Colonic mucosa (tissue), 4 donors: Measurements from ENCODE around the gene PRKCH. TPM values are rescaled to one million over a fixed set of nuclear protein-coding genes. Genes with fewer than 3 reads are reported as not detected.

Experiments used
- DNase-seq: peaks from one replicate; pipeline ENCODE4 v3.0.0-alpha.2; 2020
- H3K27ac ChIP-seq: fragments of 200-600 bp; one replicate; pipeline ENCODE4 v1.8.0; 2021
- H3K27me3 ChIP-seq: fragments of 200-600 bp; one replicate; pipeline ENCODE4 v1.8.0; 2021
- H3K36me3 ChIP-seq: fragments of 200-600 bp; one replicate; pipeline ENCODE4 v1.8.0; 2021
- H3K4me1 ChIP-seq: fragments of 200-600 bp; one replicate; pipeline ENCODE4 v1.8.0; 2021; ENCODE audit warnings: mild to moderate bottlenecking
- H3K4me3 ChIP-seq: fragments of 200-600 bp; one replicate; pipeline ENCODE4 v1.8.0; 2021
- H3K9ac ChIP-seq, 2 donors: one replicate each; pipeline ENCODE4 v1.7.0; 2013; ENCODE audit warnings: control low read depth in 2 of 2, low read depth in 2 of 2, low read length in 2 of 2
- H3K9me3 ChIP-seq: fragments of 200-600 bp; one replicate; pipeline ENCODE4 v1.8.0; 2021
- intact Hi-C: fragments of 100-400 bp; cut with DNase I; formaldehyde crosslinking; loops from one replicate; pipeline ENCODE4 v1.14.1; 2022
- total RNA-seq, 2 donors: library from RNA; stranded (reverse); fragmentation: NEBNext Ultra II Directional in 1 of 2; extraction: Animal tissue kit (Norgen Biotek cat#: 25700) in 1 of 2; gene quantifications; one replicate each; pipeline ENCODE4 v1.2.1, GENCODE V29; 2021
- TF ChIP-seq, protein P1 (sequence below): fragments of 200-600 bp; IDR thresholded peaks from one replicate; pipeline ENCODE4 v1.8.0; 2022; ENCODE audit warnings: antibody characterized with exemption, mild to moderate bottlenecking
- donor health status: healthy.
- donor health status: DM: no; HTN: no; CAD: no.
- donor health status: DM: no; HTN: no; CAD: no.

PRKCH gene
- total RNA-seq, 2 donors from 2014 or later, result 11.4 to 11.5 TPM

DNA sequence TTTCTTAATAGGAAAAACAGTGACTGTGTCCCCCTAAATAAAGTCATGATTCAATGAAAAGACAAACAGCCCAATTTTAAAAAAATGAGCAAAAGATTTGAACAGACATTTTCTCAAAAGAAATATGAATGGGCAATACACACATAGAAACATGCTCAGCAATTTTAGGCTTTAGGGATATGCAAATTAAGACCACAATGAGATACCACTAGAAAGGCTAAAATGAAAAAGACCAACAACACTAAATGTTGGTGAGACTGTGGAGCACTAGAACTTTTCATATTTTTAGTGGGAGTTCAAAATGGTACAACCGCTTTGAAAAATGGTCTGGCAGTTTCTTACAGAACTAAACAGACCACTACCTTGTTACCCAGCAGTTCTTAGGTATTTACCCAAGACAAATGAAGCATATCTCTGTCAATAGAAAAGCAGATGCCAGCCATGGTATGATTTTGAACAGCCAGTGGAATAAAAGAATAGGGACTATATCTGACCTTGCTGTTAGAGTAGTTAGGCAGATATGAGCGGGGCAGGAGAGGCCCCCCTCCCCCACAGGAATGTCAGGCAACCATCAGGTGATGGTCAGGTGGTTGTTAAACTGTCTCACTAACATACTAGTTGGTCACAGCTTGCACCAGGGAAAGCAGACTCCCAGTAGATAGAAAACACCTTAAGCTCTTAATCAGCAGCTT, 108.8 kb downstream of the PRKCH start:
- Histone ChIP-seq H3K27me3 (no peaks in the 10 kb centered on the region), H3K4me3 (no peak overlapping the region), H3K27ac (no peak overlapping the region), H3K9me3 (no peaks in the 10 kb centered on the region), H3K4me1 (no peaks in the 10 kb centered on the region), H3K36me3 (no peaks in the 10 kb centered on the region), H3K9ac (no peak overlapping the region)
- intact Hi-C loops, result no loop called here
- no peak for DNase-seq
- TF ChIP-seq, protein P1, sequence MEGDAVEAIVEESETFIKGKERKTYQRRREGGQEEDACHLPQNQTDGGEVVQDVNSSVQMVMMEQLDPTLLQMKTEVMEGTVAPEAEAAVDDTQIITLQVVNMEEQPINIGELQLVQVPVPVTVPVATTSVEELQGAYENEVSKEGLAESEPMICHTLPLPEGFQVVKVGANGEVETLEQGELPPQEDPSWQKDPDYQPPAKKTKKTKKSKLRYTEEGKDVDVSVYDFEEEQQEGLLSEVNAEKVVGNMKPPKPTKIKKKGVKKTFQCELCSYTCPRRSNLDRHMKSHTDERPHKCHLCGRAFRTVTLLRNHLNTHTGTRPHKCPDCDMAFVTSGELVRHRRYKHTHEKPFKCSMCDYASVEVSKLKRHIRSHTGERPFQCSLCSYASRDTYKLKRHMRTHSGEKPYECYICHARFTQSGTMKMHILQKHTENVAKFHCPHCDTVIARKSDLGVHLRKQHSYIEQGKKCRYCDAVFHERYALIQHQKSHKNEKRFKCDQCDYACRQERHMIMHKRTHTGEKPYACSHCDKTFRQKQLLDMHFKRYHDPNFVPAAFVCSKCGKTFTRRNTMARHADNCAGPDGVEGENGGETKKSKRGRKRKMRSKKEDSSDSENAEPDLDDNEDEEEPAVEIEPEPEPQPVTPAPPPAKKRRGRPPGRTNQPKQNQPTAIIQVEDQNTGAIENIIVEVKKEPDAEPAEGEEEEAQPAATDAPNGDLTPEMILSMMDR, result no peak

DNA sequence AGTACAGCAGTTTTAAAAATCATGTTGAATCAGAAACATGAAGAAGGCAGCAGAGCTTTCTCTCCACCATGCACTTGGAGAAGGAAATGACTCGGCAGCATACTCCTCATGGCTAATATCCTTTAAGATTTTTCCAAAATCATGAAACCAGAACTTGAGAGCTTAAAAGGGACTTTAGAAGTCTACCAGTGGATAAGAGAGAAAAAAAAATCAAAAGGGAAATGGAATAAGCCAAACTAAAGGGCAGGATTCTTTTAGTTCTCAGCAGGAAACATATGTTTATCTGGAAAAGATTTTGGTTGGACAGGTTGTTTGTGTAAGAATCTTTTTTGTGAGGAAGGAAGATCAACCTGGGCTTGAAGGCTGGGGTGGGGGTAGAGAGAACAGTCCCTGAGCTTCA, 111.8 kb downstream of the PRKCH start:
- TF ChIP-seq, protein P1, result no peak
- Histone ChIP-seq H3K27me3 (no peaks in the 10 kb centered on the region), H3K9ac (no peak overlapping the region), H3K27ac (no peak overlapping the region), H3K4me3 (no peak overlapping the region), H3K4me1 (no peaks in the 10 kb centered on the region), H3K36me3 (no peaks in the 10 kb centered on the region), H3K9me3 (no peaks in the 10 kb centered on the region)
- no peak for DNase-seq
- intact Hi-C loops, result no loop called here

DNA sequence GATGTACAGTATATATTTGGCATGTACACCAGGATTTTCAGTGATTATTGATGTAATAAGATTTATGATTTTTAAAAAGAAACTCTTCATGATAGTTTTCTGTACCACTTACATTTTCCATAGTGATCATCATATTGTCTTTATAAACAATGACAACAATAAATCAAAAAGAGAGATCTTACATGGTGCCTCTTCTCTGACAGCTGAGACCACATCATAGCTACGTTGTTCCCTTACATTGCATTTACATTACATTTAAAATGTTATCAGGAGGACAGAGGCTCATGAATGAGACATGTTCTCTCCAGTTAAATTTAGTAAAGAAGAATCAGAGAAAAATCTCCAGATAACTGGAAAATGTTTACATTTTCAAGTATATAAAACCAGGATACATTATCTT, 112.4 kb downstream of the PRKCH start:
- Histone ChIP-seq H3K9ac (no peak overlapping the region), H3K4me1 (no peaks in the 10 kb centered on the region), H3K36me3 (no peaks in the 10 kb centered on the region), H3K27me3 (no peaks in the 10 kb centered on the region), H3K27ac (no peak overlapping the region), H3K9me3 (no peaks in the 10 kb centered on the region), H3K4me3 (no peak overlapping the region)
- TF ChIP-seq, protein P1, result no peak
- DNase-seq, result no peak
- intact Hi-C loops, result no loop called here

DNA sequence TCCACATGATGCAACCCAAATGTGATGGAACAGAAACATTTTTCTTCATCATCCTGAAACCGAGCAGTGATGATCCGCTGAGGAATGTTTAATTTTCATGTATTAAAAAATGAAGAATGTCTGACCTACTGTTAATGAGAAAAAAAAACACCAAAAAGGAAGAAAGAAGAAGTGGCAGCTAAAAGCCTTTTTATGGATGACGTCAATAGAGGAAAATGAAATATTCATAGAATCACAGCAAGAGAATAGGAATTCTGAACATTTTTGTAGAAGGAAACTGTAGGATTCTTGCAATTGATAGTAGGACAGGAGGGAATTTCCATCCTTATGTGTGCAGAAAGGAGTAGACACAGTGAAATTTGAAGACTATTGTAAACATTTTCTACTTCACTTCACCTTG, 112.9 kb downstream of the PRKCH start:
- TF ChIP-seq, protein P1, result no peak
- H3K9ac ChIP-seq, result no peak overlapping the region
- H3K4me3 ChIP-seq, result no peak overlapping the region
- intact Hi-C loops, result no loop called here
- no peaks in the 10 kb centered on the region for H3K9me3 ChIP-seq
- no peaks in the 10 kb centered on the region for H3K4me1 ChIP-seq
- H3K27ac ChIP-seq, result no peak overlapping the region
- no peaks in the 10 kb centered on the region for H3K27me3 ChIP-seq
- no peaks in the 10 kb centered on the region for H3K36me3 ChIP-seq
- no peak for DNase-seq

DNA sequence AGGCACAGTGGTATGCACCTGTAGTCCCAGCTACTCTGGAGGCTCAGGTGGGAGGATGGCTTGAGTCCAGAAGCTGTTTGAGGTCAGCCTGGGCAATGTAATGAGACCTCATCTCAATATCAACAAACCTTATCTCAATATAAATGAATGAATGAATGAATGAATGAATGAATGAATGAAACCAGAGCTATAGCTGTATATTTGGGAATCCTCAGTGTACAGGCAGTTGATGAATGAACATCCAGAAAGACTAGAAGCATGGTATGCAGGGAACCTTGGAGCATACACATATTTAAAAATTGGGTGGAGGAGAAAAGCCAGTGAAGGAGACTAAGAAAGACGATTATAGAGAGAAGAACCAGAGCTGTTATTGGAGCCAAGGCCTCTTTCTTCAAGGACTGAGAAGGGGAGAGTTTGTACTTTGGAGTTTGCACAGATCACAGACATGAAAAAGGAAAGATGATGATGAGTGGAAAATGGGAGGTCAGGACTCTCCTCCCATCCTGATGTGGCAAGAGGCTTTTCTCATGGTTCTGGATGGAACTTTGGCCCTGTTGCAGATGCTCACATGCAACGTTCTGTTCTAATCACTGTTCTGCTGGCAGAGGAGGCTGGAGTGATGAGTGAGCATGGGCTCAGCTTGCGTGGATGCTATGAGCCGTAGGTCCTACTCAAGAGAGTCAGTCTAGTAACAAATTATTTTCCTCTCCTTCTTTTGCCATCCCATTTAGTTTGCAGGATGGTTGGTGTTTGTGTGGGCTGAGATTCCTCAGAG, 114.4 kb downstream of the PRKCH start:
- no peak for DNase-seq
- Histone ChIP-seq H3K9ac (no peak overlapping the region), H3K4me3 (no peak overlapping the region), H3K4me1 (no peaks in the 10 kb centered on the region), H3K27ac (no peak overlapping the region), H3K27me3 (no peaks in the 10 kb centered on the region), H3K36me3 (no peaks in the 10 kb centered on the region), H3K9me3 (no peaks in the 10 kb centered on the region)
- TF ChIP-seq, protein P1, result no peak
- intact Hi-C loops, result no loop called here
